ENCODE data around the gene SLC6A19.

Gene SLC6A19

DNA sequence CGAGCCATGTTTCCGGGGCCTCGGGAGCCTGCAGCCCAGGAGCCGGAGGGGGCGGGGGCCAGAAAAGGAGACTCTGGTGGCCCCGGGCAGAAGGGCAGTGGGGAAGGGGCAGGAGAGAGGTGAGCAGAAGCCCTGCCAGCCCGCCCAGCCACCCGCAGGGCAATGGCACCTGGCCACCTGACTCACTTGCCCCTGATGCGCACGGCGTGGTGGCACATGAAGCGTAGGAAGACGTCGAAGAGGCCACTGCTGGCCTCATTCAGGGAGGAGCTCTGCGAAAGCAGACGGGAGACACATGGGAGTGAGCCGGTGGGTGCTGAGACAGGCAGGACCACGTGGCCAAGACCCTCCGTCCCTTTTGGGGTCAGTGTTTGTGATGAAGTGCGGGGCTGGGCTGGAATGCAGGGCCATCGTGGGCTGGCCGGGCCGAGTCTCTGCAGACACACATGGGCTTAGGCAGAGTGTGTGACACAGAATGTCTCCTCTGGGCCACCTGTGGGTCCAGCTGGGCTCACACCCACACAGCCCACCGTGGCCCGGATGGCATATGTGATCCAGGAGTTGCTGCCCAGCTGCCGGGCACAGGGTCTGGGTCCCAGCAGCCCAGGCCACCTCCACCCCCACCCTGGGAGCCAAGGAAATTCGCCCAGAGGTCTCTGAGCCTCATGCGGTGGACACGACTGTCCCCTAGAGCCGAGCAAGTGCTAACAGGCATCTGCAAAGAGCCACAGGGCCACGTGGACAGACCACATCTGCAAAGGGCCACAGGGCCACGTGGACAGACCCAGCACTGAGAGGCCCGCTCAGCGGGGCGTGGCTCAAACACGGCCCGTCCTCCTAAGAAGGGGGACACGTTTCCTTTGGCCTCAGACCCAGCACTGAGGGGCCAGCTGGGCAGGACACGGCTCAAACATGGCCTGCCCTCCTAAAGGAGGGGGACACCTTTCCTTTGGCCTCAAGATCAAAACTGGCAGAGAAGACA lies 69.8 kb downstream of the SLC6A19 start:
- no peak for DNase-seq

DNA sequence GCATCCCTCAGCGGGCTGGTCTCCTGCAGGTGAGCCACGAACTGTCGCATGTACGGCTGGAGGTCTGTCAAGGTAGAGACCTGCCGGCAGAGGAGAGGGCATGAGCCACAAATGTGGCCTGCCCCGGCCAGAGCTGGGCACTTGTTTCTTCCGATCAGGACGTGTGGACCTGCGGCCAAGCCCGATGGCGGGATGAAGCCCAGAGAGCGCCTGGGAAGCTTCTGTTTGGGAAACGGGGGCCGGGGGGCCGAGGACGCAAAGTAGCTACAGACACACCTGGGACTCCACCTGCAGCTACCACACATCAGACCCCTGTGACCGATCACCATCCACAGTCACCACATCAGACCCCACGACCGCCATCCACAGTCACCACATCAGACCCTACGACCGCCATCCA lies 70.8 kb downstream of the SLC6A19 start:
- DNase-seq, result no peak

DNA sequence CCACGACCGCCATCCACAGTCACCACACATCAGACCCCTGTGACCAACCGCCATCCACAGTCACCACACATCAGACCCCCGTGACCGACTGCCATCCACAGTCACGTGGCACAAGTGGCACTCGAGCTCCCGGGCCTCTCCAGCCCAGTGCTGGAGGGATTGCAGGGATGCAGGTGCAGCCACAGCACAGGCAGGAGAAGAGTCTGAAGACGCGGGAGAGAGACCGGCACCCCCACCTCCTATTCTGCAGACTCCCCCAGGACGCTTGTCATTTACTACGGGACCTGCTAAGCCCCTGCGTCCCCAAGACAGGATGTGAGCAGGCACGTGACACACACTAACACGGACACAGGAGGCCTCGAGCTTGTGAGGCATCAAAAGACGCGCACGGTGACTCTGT lies 72.3 kb downstream of the SLC6A19 start:
- no peak for DNase-seq

DNA sequence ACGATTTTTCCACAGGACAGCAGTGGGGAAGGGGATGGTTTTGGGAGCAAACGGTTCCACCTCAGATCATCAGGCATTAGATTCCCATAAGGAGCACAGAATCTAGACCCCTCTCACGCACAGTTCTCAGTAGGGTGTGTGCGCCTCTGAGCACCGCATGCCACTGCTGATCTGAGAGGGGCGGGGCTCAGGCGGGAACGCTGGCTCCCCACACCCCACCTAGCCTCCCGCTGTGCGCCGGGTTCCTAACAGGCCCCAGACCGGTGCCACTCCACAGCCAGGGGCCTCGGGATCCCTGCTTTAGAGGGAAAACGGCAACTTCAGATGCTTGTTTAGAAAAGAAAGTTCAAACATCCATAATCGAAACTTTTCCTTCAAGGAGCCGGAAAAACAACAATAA lies 73.1 kb downstream of the SLC6A19 start:
- DNase-seq, result no peak

Measured in COR-L47 (cell line).